HG03139 (cell line): ENCODE results near the gene CD9.
A peak's percentile ranks its signal among the peaks of the same experiment; 100 is the strongest.

ENCODE experiments used
- ATAC-seq: cut with Tn5 transposase; IDR thresholded peaks from one replicate; pipeline ENCODE4 v1.9.1; 2021; ENCODE audit not compliant: unreplicated experiment

Gene CD9

GRCh38 chr12:6216581-6216980, 16.4 kb downstream of the CD9 start:
- no peak for ATAC-seq

DNA sequence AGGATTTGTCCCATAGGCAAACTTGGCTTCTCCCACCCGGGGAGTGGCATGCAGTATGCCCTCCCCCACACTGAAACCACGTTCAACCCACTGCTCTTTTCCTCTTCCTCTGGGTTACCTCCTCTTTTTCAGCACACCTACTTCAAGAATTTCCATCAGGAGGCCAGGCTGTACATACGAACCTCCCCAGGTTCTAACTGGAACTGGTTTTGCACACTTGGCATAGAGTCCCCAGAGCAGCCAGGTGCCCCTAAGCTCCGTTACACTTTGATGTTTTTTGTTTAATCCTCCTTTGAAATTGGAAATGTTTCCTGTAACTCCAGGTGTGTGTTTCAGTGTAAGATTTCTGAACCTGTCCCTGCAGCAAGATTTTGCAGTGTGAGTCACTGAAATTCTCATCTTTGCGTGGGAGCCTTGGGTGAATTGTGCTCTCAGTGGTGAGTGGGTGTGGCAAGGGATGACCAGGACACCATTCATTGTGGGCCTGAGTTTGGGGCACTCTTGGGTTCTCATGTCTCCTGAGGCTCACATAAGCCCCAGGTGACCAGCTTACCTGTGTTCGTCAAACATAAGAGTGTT, 18.2 kb downstream of the CD9 start:
- ATAC-seq = no peak

GRCh38 chr12:6219980-6220379, 19.8 kb downstream of the CD9 start:
- no peak for ATAC-seq

DNA sequence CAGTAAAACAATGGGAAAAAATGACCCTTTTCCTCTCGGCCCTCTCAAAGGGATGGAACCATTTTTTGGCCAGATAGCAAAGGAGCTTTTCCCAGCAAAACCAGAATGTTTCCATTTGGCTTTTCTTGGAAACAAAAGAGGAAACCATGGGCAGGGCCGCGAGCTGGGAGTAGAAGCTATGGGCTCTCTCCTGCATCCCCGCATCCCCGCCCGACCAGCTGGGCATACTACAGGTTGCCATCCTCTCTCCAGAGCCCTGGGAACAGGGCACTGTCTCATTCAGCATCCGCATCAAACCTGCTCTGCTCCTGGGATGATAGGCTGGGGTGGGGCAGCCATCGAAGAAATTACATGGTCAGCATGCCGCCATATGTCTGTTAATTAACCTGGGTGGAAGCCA, 20.9 kb downstream of the CD9 start:
- no peak for ATAC-seq

DNA sequence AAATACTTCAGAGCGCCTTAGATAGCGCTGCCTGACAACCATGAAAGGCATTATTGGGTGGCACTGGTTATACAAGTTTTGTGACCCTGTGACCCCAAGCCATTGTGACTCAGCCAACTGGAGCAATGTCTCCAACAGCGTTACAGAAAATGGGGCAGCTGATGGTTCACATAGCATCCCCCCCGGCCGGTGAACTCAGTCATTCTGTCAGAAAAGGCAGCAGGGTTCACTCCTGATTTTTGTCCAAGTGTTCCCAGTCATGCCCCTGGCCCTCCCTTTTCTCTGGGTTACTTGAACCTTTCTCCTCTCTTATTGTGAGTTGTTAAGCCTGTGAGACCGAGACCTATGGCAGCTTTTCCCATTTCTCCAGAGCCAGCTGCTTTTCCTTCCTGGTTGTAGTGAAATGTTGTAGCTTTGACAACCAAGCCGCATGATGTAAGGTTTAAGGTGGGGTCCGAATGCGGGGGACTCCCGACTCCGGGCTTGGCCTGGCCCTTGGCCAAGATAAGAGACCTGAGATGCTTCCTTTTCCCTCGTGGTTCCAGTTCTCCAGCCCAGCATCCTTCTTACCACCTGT, 22.0 kb downstream of the CD9 start:
- ATAC-seq = no peak

GRCh38 chr12:6223545-6223944, 23.3 kb downstream of the CD9 start:
- ATAC-seq = no peak

- no peak for ATAC-seq
Observed at GRCh38 chr12:6224550-6224949, 24.4 kb downstream of the CD9 start.

GRCh38 chr12:6225630-6226001, 25.4 kb downstream of the CD9 start:
- ATAC-seq = no peak

GRCh38 chr12:6226002-6226678, 25.9 kb downstream of the CD9 start:
- no peak for ATAC-seq

- no peak for ATAC-seq
Observed at GRCh38 chr12:6226679-6227051, 26.5 kb downstream of the CD9 start.

DNA sequence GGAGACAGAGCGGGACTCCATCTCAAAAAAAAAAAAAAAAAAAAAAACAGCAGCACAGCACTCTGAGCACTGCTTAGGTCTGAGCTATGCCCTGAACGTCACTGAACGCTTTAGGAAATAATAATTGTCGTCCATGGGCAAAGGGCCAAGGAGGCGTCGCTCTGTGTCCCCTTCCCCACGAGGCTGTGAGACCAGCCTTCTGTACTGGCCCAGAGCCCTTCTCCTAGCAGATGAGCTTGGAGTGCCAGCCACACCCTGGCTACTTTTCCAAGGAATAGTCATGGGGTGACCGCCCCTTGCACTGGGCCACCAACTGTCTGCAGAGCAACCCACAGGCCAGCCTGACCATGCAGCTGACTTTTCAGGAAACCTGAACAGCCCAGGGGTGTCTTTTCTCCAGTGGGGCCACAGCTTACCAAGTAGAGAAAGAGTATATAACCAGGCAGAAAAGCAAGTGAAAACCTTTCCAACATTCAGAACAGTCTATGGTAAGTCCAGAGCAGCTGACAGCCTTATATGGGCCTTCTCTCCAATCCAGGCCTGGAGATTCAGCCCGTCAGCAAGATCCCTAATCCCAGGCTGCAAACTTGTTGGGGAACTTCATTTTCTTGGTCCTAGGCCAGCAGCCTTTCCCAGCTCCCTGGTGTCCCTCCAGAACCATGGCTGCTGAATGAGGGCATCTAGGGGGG, 28.5 kb downstream of the CD9 start:
- no peak for ATAC-seq

DNA sequence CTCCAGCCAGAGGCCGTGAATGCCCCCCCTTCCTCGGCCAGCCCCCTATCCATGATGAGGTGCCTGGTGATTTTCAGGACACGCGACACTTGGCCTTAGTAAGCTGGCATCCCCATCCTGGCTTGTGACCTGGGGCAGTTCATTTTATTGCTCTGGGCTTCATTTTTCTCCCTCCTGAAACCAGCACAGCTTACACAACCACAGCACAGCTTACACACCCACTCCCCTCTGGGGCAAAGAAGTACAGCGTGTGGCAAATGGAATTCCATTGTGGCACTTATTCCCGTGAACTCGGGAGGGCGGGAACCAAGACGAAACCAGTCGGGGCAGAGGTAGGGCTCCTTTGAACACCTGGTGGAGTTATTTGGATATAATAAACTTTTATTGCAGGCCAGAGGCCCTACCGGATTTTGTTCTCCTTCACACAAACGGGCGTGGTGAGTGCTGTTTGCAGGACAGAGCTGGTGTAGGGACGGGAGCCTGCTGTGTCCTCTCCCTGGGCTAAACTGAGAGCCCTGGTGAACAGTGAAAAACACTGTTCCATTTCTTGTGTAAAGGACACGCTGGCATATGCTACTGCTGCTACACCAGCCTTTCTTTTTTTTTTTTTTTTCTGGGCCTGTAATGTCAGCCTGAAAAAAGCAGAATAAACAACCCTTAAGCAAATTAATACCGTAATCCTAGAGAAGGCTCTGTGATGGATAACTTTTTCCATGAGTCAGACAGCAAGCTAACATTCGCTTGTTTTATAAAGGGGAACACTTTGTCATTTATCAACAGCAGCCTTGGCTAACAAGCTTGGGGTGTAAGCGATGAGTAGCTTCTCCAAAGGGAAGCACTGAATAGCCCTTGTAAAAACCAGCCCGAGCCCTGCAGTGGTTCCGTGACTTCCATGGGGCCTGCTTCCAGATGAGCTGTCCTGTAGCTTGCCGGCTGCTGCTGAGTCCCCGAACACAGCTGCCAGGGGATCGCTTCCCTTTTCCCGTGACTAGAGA, 29.3 kb downstream of the CD9 start:
- no peak for ATAC-seq

GRCh38 chr12:6230321-6231110, 30.3 kb downstream of the CD9 start:
- ATAC-seq = peak; percentile 55

GRCh38 chr12:6231359-6232268, 31.4 kb downstream of the CD9 start:
- ATAC-seq = no peak

GRCh38 chr12:6233121-6233971, 33.1 kb downstream of the CD9 start:
- no peak for ATAC-seq

GRCh38 chr12:6234214-6234613, 34.0 kb downstream of the CD9 start:
- no peak for ATAC-seq

- ATAC-seq = no peak
Observed at GRCh38 chr12:6234906-6235305, 34.7 kb downstream of the CD9 start.

DNA sequence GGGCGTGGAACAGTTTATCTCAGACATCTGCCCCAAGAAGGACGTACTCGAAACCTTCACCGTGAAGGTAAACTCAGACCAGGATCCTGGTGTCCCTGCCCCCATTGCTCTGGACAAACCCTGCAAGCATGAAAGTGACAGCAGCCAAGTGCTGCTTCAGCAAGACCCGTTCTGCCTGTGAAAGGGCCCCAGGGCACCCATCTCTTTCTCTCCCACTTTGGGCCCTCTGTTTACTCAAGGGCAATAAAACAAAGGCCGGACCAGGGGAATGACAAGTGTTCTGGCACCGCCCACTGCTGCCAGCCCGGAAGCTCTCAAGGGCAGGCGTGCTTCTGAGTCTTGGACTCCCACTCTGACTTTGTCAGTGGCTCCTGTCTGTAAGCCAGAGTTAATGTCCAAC, 35.3 kb downstream of the CD9 start:
- no peak for ATAC-seq
